Measurements from ENCODE around the gene CRKL. TPM values are rescaled to one million over a fixed set of nuclear protein-coding genes. Genes with fewer than 3 reads are reported as not detected.
A peak's percentile ranks its signal among the peaks of the same experiment; 100 is the strongest.

CRKL gene
- total RNA-seq, 1 donor = 38.4 TPM

DNA sequence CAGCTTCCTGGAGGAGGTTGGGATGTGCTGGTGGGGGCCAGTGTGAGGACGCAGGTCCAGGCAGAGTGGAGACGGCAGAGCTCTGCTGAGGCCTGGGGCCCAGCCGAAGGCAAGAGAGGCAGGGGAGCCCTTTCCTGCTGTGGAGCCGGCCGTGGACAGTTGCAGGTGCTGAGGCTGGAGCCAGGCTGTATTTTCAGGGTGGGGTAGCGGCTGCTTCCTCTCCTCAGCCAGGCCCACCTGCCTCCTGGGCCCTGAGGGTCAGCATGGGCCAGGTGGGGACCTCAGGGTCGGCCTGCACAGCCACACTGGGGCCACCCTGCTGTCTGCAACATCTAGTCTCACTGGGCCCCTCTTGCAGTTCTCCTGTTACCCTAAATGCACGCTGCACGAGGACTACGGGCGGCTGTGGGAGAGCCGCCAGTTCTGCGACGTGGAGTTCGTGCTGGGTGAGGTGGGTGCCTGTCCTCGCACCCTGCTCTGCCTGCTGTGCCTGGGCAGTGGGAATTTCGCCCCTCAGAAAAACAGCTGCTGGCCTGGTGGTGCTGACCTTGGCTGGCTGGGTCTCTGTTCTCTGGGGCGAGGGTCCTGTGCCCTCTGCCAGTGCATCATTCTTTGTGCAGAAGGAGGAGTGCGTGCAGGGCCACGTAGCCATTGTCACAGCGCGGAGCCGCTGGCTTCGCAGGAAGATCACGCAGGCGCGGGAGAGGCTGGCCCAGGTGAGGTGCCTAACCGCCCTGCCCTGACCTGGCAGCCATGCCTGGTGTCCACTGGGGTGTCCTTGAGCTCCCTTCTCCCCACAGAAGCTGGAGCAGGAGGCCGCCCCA, 76.3 kb downstream of the CRKL start:
- no peak overlapping the region for H2AFZ ChIP-seq (ENCODE audit: low read length)
- H3K4me1 ChIP-seq (ENCODE audit: insufficient read depth, low read length) = no peaks in the 10 kb centered on the region
- H3K36me3 ChIP-seq (ENCODE audit: insufficient read depth, low read length) = peaks cover 46% of the 10 kb centered on the region
- DNase-seq (ENCODE audit: insufficient read length, low spot score, missing footprints) = peak; percentile 70
- no peaks in the 10 kb centered on the region for H4K20me1 ChIP-seq (ENCODE audit: insufficient read depth, low read length)
- no peak for TF ChIP-seq CTCF (IDR thresholded peaks at IDR 0.05; ENCODE audit: extremely low read depth, low read depth, low read length)
- no peak overlapping the region for H3K4me3 ChIP-seq (ENCODE audit: insufficient read depth, low read length)
- no peaks in the 10 kb centered on the region for H3K9me3 ChIP-seq (ENCODE audit: low read depth, low read length)
- no peaks in the 10 kb centered on the region for H3K27me3 ChIP-seq (ENCODE audit: insufficient read depth, low read length)
- H3K4me2 ChIP-seq (ENCODE audit: insufficient read depth, low read length) = no peak overlapping the region
- H3K79me2 ChIP-seq (ENCODE audit: insufficient read depth, low read length) = no peaks in the 10 kb centered on the region
- no peak overlapping the region for H3K27ac ChIP-seq (ENCODE audit: low read depth, low read length)

DNA sequence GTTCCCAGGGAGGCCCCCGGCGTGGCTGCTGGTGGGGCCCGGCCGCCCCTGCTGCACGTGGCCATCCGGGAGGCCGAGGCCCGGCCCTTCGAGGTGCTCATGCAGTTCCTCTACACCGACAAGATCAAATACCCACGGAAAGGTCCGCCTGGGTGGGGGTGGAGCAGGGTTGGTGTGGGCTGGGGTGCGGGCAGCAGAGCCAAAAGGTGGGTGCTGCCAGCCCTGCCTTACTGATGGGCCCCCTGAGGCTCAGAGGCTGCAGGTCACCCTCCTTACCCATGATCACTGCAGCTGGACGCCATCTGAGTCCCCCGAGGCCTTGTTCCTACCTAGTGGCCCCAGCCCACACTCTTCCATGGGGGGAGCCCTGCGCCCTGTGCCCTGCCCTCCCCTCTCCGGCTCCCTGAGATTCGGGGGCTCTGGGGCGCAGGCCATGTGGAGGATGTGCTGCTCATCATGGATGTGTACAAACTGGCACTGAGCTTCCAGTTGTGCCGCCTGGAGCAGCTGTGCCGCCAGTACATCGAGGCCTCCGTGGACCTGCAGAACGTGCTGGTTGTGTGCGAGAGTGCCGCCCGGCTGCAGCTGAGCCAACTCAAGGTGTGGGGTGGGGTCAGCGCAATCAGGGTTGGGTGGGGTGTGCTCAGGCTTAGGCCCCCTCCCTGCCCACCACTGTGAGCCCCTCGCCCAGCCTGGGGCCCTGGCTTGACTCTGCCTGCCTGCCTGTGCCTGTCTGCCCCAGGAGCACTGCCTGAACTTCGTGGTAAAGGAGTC, 77.1 kb downstream of the CRKL start:
- Histone ChIP-seq H2AFZ (ENCODE audit: low read length) (no peak overlapping the region), H3K9me3 (ENCODE audit: low read depth, low read length) (no peaks in the 10 kb centered on the region), H3K36me3 (ENCODE audit: insufficient read depth, low read length) (peaks cover 54% of the 10 kb centered on the region), H3K27ac (ENCODE audit: low read depth, low read length) (no peak overlapping the region), H3K27me3 (ENCODE audit: insufficient read depth, low read length) (no peaks in the 10 kb centered on the region), H3K79me2 (ENCODE audit: insufficient read depth, low read length) (no peaks in the 10 kb centered on the region), H3K4me3 (ENCODE audit: insufficient read depth, low read length) (no peak overlapping the region), H3K4me2 (ENCODE audit: insufficient read depth, low read length) (no peak overlapping the region), H3K4me1 (ENCODE audit: insufficient read depth, low read length) (no peaks in the 10 kb centered on the region), H4K20me1 (ENCODE audit: insufficient read depth, low read length) (peaks cover 2% of the 10 kb centered on the region)
- TF ChIP-seq CTCF (IDR thresholded peaks at IDR 0.05; ENCODE audit: extremely low read depth, low read depth, low read length) = no peak
- DNase-seq (ENCODE audit: insufficient read length, low spot score, missing footprints) = no peak

DNA sequence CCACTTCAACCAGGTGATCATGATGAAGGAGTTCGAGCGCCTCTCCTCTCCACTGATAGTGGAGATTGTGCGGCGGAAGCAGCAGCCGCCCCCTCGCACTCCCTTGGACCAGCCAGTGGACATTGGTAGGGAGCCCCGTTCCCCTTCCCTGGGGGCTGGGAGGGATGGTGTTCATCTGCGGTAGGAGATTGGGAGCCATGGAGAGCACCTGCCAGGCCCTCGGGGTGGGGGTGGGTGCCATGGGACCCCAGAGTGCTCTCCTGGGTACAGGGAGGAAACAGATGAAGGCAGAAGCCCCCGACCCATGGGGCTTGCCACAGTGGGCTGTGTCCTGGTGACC, 77.7 kb downstream of the CRKL start:
- no peak overlapping the region for H3K27ac ChIP-seq (ENCODE audit: low read depth, low read length)
- peaks cover 2% of the 10 kb centered on the region for H4K20me1 ChIP-seq (ENCODE audit: insufficient read depth, low read length)

More for the DNA sequence above, 77.7 kb downstream of the CRKL start:
- H3K4me3 ChIP-seq (ENCODE audit: insufficient read depth, low read length) = no peak overlapping the region
- no peak for TF ChIP-seq CTCF (IDR thresholded peaks at IDR 0.05; ENCODE audit: extremely low read depth, low read depth, low read length)
- H3K79me2 ChIP-seq (ENCODE audit: insufficient read depth, low read length) = peaks cover 4% of the 10 kb centered on the region
- H3K36me3 ChIP-seq (ENCODE audit: insufficient read depth, low read length) = peaks cover 58% of the 10 kb centered on the region
- no peaks in the 10 kb centered on the region for H3K27me3 ChIP-seq (ENCODE audit: insufficient read depth, low read length)
- H2AFZ ChIP-seq (ENCODE audit: low read length) = no peak overlapping the region
- no peak overlapping the region for H3K4me2 ChIP-seq (ENCODE audit: insufficient read depth, low read length)
- H3K4me1 ChIP-seq (ENCODE audit: insufficient read depth, low read length) = no peaks in the 10 kb centered on the region
- no peak for DNase-seq (ENCODE audit: insufficient read length, low spot score, missing footprints)
- H3K9me3 ChIP-seq (ENCODE audit: low read depth, low read length) = no peaks in the 10 kb centered on the region
